Calu3 (cell line): ENCODE results near the gene SLC35E1. TPM values are rescaled to one million over a fixed set of nuclear protein-coding genes. Genes with fewer than 3 reads are reported as not detected.
A peak's percentile ranks its signal among the peaks of the same experiment; 100 is the strongest.

ENCODE experiments used
- BruUV-seq: library from RNA; stranded (reverse); fragments of 400-500 nt; replicated peaks from 2 replicates; lab custom pipeline; 2021; lab: Mats Ljungman, UMichigan
- CTCF ChIA-PET: fragments of 300-600 bp; sonication (Branson Sonifier 250); formaldehyde crosslinking; loops from one replicate; lab custom pipeline; 2022; ENCODE audit warnings: antibody characterized with exemption; lab: Charles Lee
- DNase-seq: peaks from one replicate; pipeline ENCODE4 v3.0.0; 2022
- H3K27ac Mint-ChIP-seq: one replicate; pipeline ENCODE4 v1.8.0; 2022; ENCODE audit warnings: mixed read lengths; ENCODE audit not compliant: unreplicated experiment
- H3K27me3 Mint-ChIP-seq: one replicate; pipeline ENCODE4 v1.8.0; 2022; ENCODE audit warnings: mixed read lengths; ENCODE audit not compliant: unreplicated experiment
- H3K36me3 Mint-ChIP-seq: one replicate; pipeline ENCODE4 v1.8.0; 2022; ENCODE audit warnings: mild to moderate bottlenecking, moderate library complexity, mixed read lengths; ENCODE audit not compliant: insufficient read depth, unreplicated experiment
- H3K4me1 Mint-ChIP-seq: one replicate; pipeline ENCODE4 v1.8.0; 2022; ENCODE audit warnings: mild to moderate bottlenecking, low read depth, mixed read lengths; ENCODE audit not compliant: unreplicated experiment
- H3K4me3 Mint-ChIP-seq: one replicate; pipeline ENCODE4 v1.8.0; 2022; ENCODE audit warnings: mild to moderate bottlenecking, low read depth, moderate library complexity, mixed read lengths; ENCODE audit not compliant: unreplicated experiment
- H3K9me3 Mint-ChIP-seq: one replicate; pipeline ENCODE4 v1.8.0; 2022; ENCODE audit warnings: low read depth, mixed read lengths; ENCODE audit not compliant: unreplicated experiment
- CTCF ChIP-seq: fragments of 200-600 bp; IDR thresholded peaks from one replicate; pipeline ENCODE4 v1.8.0; 2022; ENCODE audit warnings: antibody characterized with exemption; ENCODE audit not compliant: unreplicated experiment
- intact Hi-C: fragments of 100-400 bp; cut with micrococcal nuclease; formaldehyde crosslinking; loops from one replicate; pipeline ENCODE4 v1.10.0; 2022; ENCODE audit not compliant: unreplicated experiment
- total RNA-seq: library from RNA; stranded (reverse); gene quantifications from 2 replicates; pipeline ENCODE4 v1.2.3, GENCODE V29; 2022

The SLC35E1 gene
- total RNA-seq, 1 experiment from 2014 or later, result 46.4 TPM

DNA sequence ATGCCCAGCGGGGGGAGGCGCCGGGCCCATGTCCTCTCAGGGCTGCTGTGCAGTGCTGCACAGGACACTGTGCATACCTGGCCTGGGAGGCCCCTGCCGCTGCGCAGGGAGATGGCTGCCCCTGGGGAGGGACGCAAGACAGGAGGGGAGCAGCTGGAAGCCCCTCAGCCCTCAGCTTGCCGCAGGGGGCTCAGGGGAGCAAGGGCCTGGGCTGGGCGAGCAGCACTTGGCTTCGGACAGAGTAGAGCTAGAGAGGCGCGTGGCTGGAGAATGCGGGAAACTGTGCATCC is 40.9 kb downstream of the SLC35E1 start:
- intact Hi-C loops, result no loop called here
- H3K27ac Mint-ChIP-seq, result no peak overlapping the region
- BruUV-seq, result no TSS peak

DNA sequence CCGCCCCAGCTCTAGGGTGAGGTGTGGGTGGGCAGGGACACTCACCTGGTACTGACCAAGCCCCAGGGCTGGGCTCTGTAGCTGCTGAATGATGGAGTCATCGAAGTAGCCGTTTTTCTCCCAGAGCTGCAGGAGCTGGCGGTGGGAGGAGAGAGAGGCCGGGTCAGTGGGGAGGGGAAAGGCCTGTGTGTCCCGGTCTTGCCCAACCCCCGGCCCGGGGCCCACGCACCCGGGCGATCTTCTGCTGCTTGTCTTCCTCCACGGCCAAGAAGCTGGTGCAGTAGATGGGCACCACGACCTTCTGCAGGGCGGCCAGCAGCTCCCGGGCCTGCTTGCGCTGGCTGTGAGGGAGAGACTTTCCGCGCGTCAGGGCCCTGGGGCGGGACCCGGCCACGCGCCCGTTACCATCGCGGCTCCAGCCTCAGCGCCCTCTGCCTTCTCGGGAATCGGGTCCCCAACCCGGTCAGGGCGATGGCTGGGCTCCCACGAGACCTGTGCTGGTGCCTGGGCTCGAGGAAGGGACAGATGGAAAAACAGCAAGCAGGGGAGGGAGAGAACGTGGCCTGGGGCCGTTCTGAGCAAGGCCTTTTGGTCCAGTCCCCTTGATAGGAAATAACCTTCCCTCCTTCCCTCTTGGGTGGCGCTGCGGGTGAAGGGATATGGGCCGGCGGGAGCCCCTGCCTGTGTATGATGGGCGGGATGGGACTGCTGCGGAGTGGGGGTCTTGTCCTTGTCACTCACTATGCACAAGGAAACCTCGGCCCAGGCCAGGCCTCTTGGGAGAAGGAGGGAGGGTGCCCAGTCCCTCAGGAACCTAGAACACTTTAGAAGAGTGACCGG is 41.5 kb downstream of the SLC35E1 start:
- no TSS peak for BruUV-seq
- Mint-ChIP-seq H3K36me3 (peaks cover 53% of the 10 kb centered on the region), H3K4me1 (no peaks in the 10 kb centered on the region), H3K4me3 (no peak overlapping the region), H3K27ac (no peak overlapping the region), H3K27me3 (no peaks in the 10 kb centered on the region), H3K9me3 (no peaks in the 10 kb centered on the region)
- no peak for TF ChIP-seq CTCF
- DNase-seq, result no peak
- CTCF ChIA-PET, result no interaction called here
- intact Hi-C loops, result no loop called here

More for the DNA sequence above, 40.9 kb downstream of the SLC35E1 start:
- H3K27me3 Mint-ChIP-seq, result no peaks in the 10 kb centered on the region
- peaks cover 54% of the 10 kb centered on the region for H3K36me3 Mint-ChIP-seq
- no peaks in the 10 kb centered on the region for H3K4me1 Mint-ChIP-seq
- no peaks in the 10 kb centered on the region for H3K9me3 Mint-ChIP-seq
- CTCF ChIA-PET, result no interaction called here
- no peak overlapping the region for H3K4me3 Mint-ChIP-seq
- TF ChIP-seq CTCF, result no peak
- DNase-seq, result no peak

DNA sequence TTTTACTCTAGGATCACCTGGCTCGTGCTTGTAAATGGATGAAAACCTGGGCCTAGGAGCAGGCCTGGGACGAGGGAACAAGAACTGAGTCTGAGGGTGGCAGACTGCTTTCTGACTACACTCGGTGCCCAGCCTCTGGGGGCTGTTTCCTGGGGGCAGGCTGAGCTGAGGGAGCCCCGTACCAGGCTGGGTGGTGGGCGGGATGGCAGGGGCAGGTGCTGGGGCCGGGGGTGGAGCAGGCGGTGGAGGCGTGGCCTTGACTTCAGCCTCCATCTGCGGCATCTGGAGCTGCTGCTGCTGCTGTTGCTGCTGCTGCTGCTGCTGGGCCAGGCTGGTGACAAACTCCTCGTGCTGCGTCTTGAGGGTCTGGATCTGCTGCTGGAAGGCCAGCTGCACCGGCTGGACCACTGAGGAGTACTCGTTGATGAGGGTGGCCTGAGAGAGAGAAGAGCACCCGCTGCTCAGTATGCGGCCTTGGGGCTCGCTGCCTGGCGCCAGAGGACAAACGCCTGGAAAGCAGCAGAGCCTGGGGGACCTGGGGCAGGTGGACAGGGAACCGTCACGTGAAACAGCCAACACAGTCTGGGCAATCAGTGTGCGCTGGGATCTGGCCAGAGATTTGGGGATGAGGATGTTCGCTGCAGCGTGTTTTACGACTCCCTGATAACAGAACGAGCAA is 42.6 kb downstream of the SLC35E1 start:
- CTCF ChIA-PET, result no interaction called here

GRCh38 chr19:16527971-16528521 is 44.2 kb downstream of the SLC35E1 start:
- intact Hi-C loops, result no loop called here
- H3K4me1 Mint-ChIP-seq, result no peaks in the 10 kb centered on the region
- no peaks in the 10 kb centered on the region for H3K27me3 Mint-ChIP-seq
- no TSS peak for BruUV-seq
- H3K9me3 Mint-ChIP-seq, result no peaks in the 10 kb centered on the region
- TF ChIP-seq CTCF, result peak; percentile 30
- no peak overlapping the region for H3K4me3 Mint-ChIP-seq
- CTCF ChIA-PET, result interaction anchor here (0.9 kb wide), 1 partner anchor 41 kb away, joined by 3 read pairs; no protein-coding TSS in a partner anchor
- H3K27ac Mint-ChIP-seq, result no peak overlapping the region
- H3K36me3 Mint-ChIP-seq, result peaks cover 54% of the 10 kb centered on the region
- DNase-seq, result no peak

More for the DNA sequence above, 42.6 kb downstream of the SLC35E1 start:
- no peak for TF ChIP-seq CTCF
- H3K9me3 Mint-ChIP-seq, result no peaks in the 10 kb centered on the region
- H3K4me3 Mint-ChIP-seq, result no peak overlapping the region
- no peak for DNase-seq
- peaks cover 60% of the 10 kb centered on the region for H3K36me3 Mint-ChIP-seq
- H3K4me1 Mint-ChIP-seq, result no peaks in the 10 kb centered on the region
- BruUV-seq, result no TSS peak
- no peak overlapping the region for H3K27ac Mint-ChIP-seq
- no peaks in the 10 kb centered on the region for H3K27me3 Mint-ChIP-seq
- intact Hi-C loops, result no loop called here
